Amygdala (tissue), 56 donors: ENCODE data around the gene CHCHD6.

Source experiments
- DNase-seq, 56 donors: peaks; one replicate each; lab custom pipeline; 2025; lab: John Stamatoyannopoulos, UW

The CHCHD6 gene

DNA sequence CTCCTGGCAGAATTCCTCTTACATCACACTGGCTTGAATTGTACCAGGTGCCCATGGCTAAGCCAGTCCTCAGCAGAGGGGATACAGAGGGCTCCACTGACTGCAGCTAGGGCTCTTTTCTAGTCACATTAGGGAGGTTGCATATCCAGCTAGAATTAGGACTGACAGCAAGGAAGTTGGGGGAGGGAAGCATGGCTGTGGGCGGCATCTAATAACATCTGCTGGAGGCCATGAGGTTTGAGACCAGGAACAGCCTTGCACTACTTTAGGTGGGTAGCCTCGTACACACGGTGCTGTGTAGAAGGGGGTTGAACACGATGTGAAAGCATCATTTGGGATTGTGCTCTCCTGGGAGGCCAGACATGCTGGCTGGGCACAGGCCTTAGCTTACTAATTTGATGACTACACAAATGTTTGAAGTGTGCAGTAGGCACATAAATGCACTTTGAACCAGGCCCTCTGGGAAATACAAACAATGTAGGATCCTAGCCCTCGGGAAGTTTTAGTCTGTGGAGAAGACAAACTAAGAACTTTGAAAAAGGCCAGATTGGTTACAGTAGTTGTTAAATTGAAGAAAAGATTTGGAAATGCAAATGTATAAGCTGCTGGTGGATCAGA lies 30.2 kb downstream of the CHCHD6 start:
- DNase-seq, result no peak

GRCh38 chr3:126737527-126737926 lies 33.5 kb downstream of the CHCHD6 start:
- no peak for DNase-seq

DNA sequence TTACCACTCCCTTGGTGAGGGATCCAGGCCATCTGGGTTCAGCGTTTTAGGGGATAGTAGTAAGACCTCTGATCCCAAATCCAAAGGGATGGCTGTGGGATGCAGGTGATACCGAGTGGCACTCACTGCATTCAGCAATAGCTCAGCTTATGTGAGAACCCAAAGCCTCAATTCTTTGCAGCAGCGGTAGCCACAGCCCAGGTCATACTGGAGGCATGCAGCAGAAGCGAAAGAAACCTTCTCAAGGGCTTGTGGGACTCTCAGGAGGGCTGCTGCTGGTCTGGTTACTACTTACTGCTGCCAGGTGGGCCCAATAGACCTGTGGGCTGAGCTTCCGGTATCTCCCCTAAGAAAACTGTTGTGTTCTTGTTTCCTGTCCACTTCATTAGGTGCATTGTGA lies 38.0 kb downstream of the CHCHD6 start:
- DNase-seq, result no peak

DNA sequence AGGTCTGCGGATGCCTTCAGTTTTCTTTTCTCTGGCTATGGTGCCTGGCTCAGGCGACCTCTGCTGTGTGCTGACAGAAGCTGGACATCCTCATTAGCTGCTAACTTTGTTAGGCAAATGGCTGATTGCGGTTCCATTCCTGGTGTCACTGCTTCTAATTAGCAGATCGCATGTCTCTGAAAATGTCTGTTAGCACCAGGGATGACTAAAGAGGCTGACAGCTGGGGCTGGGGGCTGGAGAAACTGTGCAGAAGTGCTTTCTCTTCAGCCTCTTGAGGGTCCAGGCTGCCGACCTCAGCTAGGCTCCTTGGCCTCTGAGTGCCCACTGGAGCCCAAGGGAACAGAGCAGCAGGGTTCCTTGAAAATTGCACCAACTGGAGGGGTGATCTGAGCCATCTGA lies 39.3 kb downstream of the CHCHD6 start:
- no peak for DNase-seq

GRCh38 chr3:126743781-126744180 lies 39.7 kb downstream of the CHCHD6 start:
- no peak for DNase-seq

DNA sequence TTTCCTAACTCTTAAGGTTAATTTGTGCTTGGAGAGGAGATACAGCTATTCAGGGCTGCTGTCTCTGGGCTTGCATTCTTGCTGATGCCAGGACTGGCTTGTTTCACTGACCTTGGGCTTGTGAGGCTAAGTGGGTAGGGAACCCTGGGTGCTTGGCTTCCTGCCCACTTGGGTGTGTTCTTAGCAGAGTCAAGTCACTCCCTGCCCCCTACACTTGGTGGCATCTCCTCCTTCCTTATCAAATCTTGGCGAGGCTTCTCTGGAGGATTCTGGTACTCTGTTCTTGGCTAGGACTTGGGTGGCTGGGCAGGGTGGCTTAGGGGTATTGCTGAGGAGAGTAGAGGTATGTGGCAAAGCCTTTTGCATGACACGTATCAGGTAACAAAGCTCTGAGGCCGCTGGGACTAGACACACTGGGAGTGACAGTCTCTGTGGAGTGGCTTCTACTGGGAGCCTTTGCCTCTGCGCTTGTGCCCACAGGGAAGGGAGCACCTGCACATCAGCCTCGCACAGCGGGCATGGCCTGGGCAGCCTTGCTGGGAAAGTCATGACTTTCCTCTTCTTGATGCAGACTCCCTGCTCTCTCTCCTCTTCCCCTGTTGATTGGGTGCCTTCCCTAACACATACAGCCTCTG lies 41.8 kb downstream of the CHCHD6 start:
- peak in 1 of 56 donors; percentile 14 for DNase-seq

GRCh38 chr3:126746395-126747177 lies 42.5 kb downstream of the CHCHD6 start:
- DNase-seq, result no peak

DNA sequence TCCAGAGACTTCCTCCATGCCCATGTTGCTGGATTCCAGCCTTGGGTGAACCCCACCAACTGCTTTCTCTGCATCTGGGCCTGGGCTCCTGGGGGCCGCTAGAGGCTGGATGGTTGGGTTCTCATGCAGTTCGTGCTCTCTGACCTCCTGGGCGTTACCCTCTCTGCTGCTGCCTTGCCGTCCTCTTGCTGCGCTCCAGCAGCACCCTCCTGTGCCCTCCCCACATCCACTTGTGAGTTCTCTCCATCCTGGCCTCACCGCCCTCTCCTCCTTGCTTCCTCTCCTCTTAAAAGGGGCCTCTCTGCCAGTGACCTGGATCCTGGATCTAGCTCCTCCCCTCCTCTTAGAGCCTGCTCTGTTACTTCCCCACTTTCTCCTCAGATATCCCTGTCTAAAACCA lies 43.7 kb downstream of the CHCHD6 start:
- DNase-seq, result no peak

DNA sequence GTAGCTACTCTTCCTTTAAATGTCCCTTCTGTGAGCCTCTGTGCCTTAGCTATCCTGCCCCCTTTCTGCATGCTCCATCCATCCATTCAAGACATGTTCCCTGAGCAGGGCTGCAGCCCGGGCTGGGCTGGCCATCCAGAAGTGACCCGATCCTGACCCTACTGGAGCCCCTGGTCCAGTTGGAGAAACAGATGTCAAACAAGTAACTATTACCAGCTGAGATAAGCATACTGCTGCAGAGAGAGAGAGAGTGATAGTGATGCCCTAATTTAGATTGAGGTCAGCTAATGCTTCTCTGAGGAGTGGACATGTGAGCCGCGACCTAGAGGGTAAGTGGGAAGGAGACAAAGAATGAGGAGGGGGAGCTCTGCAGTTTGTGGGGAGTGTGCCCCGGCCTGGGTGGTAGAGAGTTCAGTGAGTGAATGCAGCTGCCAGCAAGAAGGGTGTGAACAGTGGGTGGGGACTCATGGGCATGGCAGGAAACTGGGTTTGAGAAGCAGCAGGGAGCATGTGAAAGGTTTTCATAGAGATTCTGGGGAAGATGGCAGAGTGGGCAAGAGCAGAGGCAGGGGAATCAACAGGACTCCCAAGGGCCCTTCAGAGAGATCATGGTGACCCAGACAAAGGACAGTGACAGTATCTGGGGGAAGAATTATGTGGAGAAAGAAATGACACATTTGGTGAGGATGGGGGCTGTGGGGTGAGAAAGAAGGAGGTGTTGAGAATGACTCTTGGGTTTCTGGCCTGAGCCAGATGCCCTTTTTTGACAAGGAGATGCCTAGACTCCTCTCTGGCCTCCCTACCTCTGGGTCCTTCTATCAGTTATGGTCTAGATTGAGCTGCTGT lies 44.9 kb downstream of the CHCHD6 start:
- no peak for DNase-seq

DNA sequence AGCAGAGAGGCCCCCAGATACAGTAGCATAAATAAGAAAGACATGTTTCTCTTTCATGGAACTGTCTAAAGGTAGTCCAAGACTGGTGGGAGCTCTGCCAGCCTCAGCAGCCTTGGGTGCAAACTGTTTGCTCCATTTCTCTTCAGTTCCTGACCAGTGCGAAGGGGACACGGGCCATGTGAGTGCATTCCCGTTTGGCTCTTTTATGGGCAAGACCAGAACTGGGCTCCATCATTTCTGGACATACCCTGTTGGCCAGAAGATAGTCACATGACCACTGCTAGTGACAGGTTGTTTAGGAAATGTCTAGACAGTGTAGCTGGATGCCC lies 45.5 kb downstream of the CHCHD6 start:
- no peak for DNase-seq

DNA sequence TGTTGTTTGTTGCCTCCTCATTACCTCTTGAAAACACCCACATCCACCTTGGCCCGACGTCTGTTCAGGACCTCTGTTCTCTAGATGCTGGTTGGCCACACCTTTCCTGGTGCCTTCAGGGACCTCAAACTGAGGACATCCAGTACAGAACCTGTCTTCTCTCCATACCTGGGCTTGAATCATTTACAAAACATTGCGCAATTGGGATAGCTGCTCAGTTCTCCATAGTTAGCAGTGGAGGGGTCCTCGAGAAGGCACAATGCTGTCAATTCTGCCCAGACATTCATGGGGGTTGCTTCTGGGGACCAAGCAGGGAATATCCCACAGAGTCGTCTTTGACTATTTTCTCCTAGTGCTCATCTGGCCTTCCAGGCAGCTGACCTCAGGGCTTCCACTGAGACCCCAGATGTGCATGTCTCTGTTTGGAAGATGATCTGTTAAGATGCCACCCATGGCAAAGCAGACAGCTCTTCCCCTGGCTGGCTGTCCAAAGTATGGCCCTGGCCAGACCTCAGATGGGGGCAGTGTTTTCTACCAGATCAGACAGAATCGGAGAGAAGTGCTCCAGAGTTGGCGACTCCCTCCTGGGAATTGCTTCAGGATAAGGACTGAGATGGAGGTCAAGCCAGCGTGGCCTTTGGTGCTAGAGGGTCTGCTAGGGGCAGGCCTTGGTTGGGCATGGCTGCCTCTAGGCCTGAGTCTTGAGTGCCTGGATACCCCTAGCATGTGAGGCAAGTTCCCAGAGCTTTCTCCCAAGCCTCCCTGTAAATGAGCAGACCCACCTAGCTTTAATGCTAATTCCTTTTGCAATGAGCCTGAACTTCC lies 46.1 kb downstream of the CHCHD6 start:
- DNase-seq, result no peak

GRCh38 chr3:126750756-126751121 lies 46.7 kb downstream of the CHCHD6 start:
- no peak for DNase-seq

DNA sequence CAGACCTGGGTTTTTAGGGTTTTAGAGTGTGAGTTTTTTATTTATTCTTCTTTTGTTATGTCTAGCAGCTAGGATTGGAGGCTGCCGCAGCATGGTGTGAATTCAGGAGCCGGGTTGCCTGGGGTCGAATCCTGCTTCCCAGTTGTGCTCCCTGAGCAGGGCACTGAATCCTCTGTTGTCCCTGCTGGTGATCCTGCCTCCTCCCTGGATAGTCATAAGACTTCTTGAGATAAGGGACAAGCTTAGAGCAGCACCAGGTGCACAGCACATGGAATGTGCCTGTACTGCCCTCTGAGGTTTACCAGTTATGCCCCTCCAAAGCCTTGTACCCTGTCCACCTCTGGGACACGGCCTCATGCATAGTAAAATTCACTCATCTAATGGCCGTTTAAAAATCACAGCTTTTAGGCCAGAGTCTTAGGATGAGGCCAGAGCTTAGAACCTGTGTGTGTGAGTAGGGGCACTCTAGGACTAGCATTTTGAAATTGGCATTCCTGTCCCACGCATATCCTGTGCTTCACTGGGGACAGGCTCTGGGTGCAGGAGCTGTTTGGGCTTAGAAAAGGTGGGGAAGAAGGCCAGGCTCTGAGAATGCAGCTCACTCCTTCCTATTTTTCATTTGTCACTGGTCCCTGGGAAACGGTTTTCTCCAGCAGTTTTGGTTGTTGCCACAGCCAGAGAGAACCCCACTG lies 47.7 kb downstream of the CHCHD6 start:
- no peak for DNase-seq

- DNase-seq, result peak in 54 of 56 donors; percentile 6 to 84 (median 54)
Observed at GRCh38 chr3:126752303-126753190, 48.5 kb downstream of the CHCHD6 start.

DNA sequence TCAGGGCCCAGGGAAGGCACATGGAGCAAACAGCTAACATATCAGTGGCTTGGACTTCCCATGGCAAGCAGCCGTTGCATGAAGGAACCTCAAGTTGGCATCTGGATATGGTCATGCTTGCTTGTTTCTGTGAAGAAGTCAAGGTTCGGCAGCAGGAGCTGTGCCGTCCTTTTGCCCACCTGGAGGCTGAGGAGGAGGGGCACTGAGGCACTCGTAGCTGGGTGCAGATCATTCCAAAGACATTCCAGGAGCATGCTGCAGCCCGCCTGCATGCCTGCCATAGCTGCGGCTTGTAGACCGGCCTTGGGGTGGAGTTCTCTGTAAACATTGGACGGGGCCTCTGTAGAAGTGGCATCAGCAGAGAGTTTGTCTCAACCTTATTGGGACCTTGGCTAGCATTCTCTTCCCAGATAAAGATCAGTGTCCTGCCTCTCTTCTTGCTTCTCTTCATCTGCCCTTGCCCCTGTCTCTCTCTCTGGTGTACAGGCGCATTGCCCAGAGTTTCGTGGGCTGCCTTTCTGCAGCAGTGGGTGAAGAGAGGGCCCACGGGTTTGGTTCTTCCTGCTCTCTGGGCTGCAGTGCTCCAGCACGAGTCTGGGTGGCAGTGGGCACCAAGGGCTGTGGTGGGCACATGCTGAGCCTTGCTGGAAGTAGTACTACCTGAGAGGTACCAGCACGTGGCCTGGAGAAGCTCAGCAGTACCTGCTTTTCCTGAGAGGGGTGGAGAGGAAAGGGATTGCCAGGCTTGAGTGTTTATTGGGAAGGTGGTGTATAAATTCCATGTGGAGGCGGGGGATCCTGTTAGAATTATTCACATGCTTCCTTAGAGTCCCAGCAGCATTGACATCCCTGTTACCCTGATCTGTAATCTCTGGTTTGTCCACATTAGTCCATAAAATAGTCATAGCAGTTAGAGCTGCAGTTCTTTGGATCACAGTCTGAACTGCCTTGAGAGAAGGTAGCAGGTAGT lies 49.4 kb downstream of the CHCHD6 start:
- DNase-seq, result no peak

DNA sequence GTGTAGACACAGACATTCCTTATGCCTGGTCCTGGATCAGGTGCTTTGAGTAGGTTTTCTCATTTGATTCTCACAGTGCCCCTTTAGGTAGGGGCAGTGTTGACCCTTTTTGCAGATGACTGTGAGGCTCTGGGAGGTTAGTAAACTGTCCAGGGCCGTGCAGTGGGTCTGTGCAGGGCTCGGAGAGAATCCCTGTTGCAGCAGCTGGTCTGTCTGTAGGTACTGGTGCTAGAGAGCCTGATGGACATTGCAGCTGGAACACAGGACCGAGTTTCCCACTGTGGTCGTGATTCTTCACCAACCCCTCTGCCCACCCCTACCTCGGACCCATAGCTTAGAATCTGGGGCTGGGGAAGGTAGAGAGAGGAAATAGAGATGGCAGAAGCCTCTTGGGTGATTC lies 51.8 kb downstream of the CHCHD6 start:
- DNase-seq, result no peak

GRCh38 chr3:126758026-126758425 lies 54.0 kb downstream of the CHCHD6 start:
- no peak for DNase-seq
